Stimulated activated CD8-positive, alpha-beta memory T cell treated with anti-CD3 and anti-CD28 coated beads, Interleukin-15, amount 100 ng/mL, for 48 hours (primary cell): Measurements from ENCODE around the gene DIO1.
A peak's percentile ranks its signal among the peaks of the same experiment; 100 is the strongest.
"Not testable (repeated sequence)": the region's sequence is repeated elsewhere in the genome, so short reads cannot be mapped to it uniquely, and the experiment has no call there.

Experiments
- DNase-seq, 2 donors: peaks; one replicate each; pipeline ENCODE4 v3.0.0-alpha.2; 2020; ENCODE audit warnings: low read depth in 2 of 2

Gene DIO1

DNA sequence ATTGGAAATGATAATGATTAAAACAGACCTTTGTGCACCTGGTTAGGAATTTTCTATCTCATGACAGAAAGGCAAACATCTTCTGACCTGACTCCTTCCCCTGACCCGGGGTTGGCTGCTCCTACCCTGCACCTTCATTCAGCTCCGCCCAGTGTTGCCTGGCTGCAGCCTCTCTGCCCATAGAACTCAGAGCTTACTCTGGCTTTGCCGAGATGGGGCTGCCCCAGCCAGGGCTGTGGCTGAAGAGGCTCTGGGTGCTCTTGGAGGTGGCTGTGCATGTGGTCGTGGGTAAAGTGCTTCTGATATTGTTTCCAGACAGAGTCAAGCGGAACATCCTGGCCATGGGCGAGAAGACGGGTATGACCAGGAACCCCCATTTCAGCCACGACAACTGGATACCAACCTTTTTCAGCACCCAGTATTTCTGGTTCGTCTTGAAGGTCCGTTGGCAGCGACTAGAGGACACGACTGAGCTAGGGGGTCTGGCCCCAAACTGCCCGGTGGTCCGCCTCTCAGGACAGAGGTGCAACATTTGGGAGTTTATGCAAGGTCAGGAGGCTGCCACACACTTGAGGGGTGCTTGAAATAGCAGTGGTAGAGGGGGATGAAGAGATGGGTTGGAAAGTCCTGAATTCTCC lies at the start of gene DIO1:
Gene DIO1, plus strand, starts transcription at position 189 of the 638 bp plus-strand sequence. Its CDS starts 24 bp downstream, at position 213.
- DNase-seq, result no peak

DNA sequence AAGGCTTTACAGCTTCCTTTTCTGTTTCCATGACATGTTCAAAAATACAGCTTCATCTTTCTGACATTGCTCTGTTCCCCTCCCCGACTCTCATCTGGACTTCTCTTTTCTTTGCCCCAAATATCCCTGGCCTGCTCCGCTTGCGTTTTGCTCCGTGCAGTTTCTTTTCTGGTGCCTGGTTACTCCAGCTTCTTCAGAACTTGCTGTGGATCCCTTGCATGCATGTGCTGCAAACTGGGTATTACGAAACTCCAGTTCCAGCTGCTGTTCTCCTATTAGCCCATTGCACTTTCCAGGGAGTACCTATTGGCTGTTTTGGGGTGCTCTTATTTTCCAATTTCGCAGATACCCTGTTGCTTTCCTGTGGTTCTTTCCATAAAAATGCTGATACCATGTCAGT lies 46.0 kb upstream of the DIO1 start:
- DNase-seq, result no peak

DNA sequence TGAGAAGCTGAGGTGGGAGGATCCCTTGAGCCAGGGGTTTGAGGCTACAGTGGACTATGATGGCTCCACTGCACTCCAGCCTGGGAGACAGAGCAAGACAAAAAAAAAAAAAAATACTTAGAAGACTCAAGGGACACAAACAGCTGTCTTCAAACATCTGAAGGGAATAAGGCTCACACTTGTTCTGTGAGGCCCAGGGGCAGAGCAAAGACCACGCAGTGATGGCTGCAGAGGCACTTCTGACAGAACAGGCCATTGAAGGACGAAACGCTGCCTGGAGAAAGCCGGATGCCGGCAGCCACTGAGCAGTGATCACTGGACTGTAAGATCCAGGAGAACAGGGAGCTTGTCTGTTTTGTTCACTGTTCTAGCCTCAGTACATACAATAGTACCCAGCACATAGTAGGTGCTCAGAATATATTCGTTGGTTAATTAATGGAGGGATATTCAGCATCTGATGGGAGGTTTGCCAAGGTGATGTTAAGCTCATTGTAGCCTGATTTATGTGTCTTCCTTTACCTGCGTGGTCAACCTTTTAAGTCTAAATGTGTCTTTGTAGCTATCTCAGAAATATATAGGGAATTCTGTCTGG lies 43.8 kb upstream of the DIO1 start:
- no peak for DNase-seq

DNA sequence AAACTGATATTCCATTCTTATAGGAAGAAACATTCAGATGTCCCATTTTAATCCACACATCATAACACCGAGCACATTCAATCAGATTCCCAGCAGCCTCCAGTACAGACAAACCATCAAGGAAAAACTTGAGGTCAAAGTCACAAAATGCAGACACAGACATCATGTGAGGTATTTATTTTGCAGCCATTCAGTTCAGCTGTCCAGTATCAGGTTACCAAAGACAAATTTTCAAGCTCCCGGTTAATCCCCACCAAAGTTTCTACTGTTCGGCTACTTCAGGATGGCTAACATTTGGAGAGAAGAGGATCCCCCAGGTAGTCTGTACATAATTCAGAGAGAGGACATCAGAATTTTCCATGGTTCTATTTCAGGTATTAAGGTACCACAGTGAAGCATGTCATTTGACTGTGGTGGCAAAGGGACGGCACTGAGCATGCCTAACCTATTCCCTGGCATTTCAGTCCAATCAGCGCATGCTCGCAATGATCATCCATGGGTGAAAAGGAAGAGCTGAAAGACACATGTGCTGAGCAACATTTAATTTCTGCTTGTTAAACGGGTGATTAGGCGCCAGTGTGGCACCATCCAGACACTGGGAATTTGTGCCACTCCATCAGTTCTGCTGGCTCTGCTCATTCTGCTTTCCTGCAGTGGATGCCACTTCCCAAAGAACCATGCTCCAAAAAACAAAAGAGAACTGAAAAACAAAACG lies 42.3 kb upstream of the DIO1 start:
- DNase-seq, result no peak

DNA sequence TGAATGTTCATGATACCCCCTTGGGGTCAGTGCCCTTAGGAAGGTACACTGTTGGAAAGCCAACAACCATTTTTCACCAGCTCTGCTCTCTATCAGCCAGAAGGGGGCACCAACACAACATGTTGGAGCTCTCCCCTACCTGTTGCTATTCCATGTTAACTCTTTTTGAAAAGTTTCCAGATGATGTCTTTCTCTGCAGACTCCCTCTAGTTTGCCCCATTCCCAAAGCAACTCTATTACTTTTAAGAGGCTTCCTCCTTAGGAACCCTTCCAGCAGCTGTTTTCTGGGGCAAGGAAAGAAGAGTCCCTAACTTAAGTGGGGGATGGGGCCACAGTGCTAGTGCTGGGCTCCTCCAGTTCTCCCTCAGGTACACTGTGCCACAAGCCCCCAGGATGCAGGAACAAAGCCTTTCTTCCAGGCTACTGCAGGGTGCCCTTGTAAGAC lies 33.0 kb upstream of the DIO1 start:
- DNase-seq, result peak in 1 of 2 donors; percentile 15

DNA sequence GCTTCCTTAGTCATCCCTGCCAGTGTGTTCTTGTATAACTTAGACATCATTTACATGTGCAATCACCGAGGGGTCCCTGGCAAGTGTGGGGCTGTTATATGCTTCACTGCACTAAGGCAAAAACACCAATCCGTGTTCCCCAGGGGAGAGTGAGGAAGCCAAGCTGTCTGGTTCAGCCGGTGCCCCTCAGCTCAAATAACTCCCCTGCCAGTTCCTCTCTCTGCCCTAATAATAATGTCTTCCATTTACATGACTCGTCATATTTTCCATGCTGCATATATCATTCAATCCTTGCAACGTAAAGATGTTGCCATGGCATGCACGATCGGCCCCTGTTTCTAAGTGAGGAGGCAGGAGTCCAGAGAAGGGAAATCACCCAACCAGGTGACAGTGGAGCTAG lies 31.5 kb upstream of the DIO1 start:
- no peak for DNase-seq

DNA sequence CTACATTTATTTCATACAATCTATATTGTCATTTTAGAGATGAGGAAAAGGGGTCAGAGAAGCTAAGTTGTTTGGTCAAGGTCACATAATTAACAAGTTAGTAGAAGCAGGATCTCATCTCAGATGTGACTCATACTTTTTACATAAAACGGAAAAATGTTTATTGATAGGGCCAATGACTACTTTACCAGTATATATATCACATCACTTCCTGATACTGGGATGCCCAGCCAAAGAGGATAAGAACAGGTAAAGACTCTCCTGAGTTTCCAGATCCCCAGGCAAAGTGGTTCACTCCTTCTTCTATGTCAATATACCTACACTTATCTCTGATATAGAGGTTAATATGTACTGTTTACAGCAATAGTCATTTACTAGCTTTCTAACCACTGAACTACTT lies 25.4 kb upstream of the DIO1 start:
- DNase-seq, result no peak

DNA sequence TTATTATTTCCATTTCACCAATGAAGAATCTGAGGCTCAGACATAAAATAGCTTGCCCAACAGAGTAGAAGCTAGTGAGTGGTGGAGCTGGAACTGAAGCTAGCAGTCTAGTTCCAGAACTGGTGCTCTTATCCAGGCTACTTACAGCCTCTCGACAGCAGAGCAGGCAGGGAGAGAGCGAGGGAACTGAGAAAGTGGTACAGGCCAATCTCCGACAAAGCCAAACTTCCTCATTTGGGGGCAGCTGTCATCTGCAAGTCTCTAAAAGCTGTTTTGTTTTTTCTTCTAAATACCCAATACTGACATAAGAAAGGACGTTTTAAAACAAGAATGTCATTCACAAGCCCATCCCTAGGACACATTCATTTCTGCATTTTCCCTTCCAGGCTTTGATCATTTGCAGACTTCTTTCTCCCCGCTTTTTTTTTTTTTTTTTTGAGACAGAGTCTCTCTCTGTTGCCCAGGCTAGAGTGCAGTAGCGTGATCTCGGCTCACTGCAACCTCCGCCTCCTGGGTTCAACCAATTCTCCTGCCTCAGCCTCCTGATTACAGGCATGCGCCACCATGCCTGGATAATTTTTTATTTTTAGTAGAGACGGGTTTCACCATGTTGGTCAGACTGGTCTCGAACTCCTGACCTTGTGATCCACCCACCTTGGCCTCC lies 24.4 kb upstream of the DIO1 start:
- no peak for DNase-seq

DNA sequence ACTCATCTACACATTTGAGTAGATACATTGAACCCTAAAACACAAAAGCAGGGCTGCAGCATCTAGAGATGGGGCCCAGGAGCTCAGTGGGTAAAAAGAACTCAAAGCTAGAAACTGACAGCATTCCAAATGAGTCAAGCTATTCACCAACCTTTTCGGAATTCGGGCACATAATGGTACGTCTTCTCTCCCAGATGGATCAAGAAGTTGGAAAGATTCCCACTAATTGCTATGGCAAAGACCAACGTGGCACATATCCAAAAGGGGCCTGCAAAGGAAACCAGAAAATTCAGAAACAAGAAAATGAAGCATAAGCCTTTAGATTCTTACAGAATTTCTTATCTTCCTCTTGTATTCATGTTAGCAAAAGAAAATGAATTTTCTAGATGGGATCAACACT lies 22.8 kb upstream of the DIO1 start:
- no peak for DNase-seq

DNA sequence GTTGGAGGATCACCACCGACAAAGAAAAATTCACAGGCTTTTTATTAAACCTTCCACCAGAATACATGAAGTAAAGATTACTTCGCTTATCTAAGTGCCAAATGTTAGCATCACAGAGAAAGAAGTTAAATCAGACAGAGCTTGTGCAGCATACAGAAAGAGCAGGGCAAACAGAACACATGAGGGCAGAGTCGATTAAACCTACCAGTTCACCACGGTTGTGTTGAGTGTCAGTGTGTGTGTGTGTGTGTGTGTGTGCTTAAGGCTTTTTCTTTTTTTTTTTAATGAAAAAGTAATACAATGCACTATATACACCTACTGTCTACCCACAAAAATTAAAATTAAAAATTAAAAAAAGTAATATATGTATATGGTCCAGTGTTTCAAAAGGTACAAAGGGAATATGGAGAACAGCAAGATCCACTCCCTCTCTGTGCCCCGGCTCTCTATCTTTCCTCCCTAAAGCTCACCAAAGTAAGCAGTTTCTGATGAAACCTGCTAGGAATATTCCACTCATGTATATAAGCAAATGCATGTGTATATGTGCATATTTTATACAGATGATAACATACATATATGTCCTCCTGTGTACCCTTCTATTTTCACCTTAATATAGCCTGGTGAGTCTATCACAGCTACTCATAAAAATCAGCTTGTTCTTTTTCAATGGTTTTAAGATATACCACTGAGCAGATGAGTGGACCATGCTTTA lies 22.1 kb upstream of the DIO1 start:
- no peak for DNase-seq

DNA sequence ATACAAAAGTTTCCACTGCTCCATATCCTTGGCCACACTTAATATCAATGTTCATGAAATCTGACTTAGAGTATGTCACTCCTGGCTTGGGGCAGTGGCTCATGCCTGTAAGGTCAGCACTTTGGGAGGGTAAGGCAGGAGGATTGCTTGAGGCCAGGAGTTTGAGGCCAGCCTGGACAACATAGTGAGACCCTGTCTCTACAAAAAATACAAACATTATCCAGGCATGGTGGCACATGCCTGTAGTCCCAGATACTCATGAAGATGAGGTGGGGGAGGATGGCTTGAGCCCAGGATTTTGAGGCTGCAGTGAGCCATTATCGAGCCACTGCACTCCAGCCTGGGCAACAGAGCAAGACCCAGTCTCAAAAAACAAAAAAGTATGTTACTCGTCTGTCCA lies 18.8 kb upstream of the DIO1 start:
- DNase-seq, result not testable (repeated sequence)

DNA sequence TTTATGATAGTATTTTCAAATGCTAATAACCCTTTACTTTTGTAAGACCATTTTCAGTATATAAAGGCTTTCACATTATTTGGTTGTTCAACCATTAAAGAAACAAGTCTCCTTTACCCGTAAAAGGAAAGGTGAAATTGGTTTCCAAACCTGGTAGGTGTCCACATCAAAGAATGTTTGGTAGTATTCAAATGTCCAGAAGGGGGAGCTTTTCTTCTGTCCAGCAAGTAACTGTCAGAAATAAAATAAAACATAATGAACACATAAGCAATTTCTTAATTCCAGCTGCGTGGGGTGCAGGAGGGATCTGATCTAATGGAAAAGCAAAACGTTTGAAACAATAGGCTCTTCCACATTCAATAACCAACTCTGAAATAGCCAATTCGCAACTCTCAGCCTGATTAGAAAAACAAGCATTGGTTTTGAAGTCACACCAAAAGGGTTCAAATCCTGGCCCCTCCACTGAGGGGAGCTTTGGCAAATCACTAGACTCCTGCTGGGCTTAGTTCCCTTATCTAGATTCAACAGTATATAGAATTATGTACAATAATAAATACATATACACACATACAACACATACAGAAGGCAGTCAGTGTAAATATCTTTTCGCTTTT lies 15.4 kb upstream of the DIO1 start:
- DNase-seq, result no peak

DNA sequence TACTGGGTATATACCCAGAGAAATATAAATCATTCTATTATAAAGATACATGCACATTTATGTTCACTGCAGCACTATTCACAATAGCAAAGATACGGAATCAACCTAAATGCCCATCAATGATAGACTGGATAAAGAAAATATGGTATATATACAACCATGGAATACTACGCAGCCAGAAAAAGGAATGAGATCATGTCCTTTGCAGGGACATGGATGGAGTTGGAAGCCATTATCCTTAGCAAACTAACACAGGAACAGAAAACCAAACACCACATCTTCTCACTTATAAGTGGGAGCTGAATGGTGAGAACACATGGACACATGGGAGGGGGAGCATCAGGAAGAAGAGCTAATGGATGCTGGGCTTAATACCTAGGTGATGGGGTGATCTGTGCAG lies 12.1 kb upstream of the DIO1 start:
- not testable (repeated sequence) for DNase-seq

DNA sequence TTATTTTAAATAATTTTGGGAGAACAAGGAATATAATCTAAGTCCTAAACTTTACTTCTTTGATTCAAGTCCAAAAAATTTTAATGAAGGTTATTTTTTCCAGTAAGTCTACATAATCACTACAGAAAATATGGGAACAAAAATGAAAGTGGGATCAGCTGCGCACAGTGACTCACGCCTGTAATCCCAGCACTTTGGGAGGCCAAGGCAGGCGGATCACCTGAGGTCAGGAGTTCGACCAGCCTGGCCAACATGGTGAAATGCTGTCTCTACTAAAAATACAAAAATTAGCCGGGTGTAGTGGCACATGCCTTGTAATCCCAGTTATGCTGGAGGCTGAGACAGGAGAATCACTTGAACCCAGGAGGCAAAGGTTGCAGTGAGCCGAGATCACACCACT lies 10.4 kb upstream of the DIO1 start:
- not testable (repeated sequence) for DNase-seq

DNA sequence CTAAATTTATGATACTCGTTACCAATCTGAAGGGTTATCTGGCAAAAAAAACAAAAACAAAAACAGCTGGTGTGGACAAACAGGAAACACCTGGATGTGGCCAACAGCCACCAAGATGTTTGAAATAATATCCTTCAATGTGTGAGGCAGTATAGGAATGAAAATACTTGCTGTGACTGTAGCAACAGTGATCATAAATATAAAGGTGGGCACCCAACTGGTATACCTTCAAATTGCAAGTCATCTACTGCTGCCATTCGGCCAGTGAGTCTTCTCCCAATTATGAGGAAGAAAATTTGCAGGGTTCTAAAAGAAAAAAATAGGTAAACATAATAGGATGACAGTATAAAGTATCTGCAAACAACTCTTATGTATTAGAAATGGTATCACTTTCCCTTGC lies 5.3 kb upstream of the DIO1 start:
- DNase-seq, result no peak

DNA sequence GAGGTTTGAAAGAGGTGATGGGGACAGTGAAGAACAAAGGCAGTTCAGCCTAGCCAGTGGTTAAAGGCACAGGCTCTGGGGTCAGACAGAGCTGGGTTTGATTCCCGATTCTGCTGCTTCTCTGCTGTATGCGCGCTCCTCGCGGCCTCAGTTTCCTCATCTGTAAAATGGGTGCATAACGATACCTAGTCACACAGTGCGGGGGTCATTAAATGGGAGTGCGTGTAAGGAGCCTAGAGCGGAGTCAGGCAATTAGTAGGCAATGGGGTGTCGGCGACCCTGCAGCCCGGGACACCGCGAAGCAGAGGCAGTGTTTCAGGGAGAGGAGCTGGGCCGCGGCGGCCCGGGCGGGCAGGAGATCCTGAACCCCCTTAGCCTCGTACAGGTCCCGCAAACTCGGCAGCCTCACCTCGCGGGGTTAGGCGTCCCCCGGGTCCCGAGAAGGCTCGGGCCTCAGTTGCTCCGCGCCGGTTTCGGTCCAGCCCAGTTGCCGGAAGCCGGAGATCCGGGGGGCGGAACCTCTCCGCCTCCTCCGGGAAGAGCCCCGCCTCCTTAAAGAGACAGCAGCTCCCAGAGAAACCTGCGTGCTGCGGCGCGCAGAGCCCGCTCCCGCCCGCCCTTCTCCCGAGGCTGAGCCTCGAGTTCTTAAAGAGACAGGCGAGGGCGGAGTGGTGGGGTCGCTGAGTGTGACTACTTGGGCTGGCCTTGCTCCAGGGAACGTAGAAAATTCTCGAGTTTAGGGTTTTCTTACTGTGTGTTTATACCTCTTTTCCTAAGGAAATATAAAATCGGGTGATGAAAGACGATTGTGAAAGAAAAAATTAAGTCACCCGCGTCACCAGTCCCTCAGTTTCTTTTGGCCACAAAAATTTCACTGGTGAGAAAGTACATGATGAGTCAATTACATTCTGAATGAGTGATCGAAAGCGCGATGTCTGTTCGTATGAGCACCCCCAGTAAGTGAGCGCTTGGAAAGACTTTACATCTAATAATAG lies 4.4 kb upstream of the DIO1 start, which contains the start of gene YIPF1:
Gene YIPF1, minus strand, starts transcription at position 494 of the 995 bp plus-strand sequence. CDS start 860 bp downstream, outside the sequence.
- DNase-seq, result peak; percentile 80 to 84

DNA sequence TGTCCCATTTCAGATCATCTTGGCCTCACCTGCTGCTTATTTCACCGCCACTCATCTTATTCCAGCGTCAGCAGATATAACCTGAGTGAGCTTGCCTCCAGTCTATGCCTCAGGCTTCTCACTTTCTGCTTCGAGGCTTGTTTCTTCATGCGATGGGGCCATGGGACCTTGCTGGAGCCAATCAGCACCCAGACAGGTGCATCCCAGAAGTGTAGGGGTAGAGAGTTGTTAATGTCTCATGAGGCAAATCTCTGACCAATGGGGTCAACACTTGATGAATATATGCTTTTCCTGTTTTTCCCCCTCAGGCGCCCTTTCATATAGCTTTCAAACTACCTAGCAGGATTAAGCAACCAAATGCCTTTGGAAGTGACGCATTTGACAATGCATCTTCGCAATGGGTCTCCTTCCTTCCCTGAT lies 3.5 kb upstream of the DIO1 start:
- DNase-seq, result peak in 1 of 2 donors; percentile 4

DNA sequence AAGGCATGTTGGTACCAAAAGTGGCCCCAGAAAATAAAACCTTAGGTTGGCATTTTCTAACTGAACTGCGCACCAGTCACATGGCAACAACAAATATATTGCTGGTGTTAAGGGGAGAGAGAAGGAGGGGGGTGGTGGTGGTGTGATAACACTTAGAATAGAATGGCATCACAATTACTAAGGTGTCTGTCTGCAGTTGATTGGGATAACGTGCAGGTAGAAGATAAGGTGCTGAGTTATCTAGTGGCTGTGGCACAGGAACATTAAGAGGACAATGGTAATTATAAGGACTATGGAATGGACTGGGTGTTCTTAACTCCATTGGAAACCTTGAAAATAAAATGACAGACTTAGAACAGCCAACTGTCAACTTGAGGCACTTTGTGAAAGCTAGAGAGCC lies 3.0 kb upstream of the DIO1 start:
- DNase-seq, result no peak

DNA sequence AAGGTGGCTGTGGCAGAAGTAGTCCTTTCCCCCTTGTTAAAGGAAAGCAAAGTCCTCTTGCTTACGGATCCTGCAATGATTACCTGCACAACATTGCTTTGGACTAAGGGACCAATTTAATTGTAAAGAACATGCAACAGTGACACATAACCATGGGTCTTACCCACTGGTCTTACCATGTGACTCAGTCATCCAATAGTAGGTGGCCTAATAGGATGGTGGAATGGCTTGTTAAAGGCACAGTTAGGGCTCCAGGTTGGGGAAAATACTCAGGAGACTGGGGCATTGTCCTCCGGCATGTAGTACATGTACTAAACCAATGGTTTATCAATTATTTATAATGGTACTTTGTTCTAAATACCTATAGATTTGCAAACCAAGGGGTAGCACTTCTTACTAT lies 2.3 kb upstream of the DIO1 start:
- DNase-seq, result no peak

DNA sequence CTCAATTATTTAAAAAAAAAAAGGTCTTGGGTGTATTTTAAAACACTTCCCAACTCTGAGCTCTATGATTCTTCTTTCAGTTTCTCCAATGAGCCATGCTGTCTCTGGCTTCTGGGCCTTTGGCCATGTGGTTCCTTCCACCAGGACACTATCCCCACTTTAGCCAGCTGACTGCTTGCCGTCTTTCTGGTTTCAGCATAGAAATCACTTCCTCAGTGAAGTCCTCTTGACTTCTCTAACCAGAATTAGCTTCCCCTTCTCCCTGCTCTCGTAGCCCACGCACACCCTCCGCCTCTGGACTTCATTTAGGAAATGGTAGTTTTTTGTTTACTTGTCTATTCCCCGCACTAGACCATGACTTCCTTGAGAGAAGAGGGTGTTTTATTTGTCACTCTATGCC lies 1.1 kb upstream of the DIO1 start:
- no peak for DNase-seq
